Measurements from ENCODE around the gene RGS17.

GRCh38 chr6:153028963-153029362, 102.1 kb downstream of the RGS17 start:
- TF ChIP-seq CTCF (IDR thresholded peaks at IDR 0.05) = no peak
- no peak for TF ChIP-seq POLR2AphosphoS5 (IDR thresholded peaks at IDR 0.05)
- no peak for TF ChIP-seq POLR2A (IDR thresholded peaks at IDR 0.05)

Data from breast epithelium (tissue), 3 donors.